Neural cell (in vitro differentiated cells): ENCODE measurements around the gene STK32A. TPM values are rescaled to one million over a fixed set of nuclear protein-coding genes. Genes with fewer than 3 reads are reported as not detected.

Source experiments
- H2AFZ ChIP-seq: fragments of 200-600, 300-800 bp; sonication (generic), shearing (Covaris generic); 2 replicates; pipeline ENCODE4 v1.6.0; 2014; ENCODE audit warnings: low read depth, mild to moderate bottlenecking, antibody characterized with exemption, low read length, moderate library complexity
- H3F3A ChIP-seq: fragments of 200-600 bp; shearing (Covaris generic); 2 replicates; pipeline ENCODE4 v1.6.1; 2016; ENCODE audit warnings: mild to moderate bottlenecking, moderate library complexity, mixed read lengths, antibody characterized with exemption, low read length; ENCODE audit not compliant: insufficient read depth, poor library complexity, severe bottlenecking
- H3K27ac ChIP-seq: fragments of 200-600, 300-800 bp; sonication (generic), shearing (Covaris generic); 2 replicates; pipeline ENCODE4 v1.5.1; 2014; ENCODE audit warnings: mild to moderate bottlenecking, low read length, moderate library complexity
- H3K27me3 ChIP-seq: fragments of 300-800, 200-600 bp; sonication (generic), shearing (Covaris generic); 2 replicates; pipeline ENCODE4 v1.6.0; 2014; ENCODE audit warnings: mild to moderate bottlenecking, low read depth, low read length, moderate library complexity; ENCODE audit not compliant: insufficient read depth
- H3K36me3 ChIP-seq: fragments of 300-800, 200-600 bp; sonication (generic), shearing (Covaris generic); 2 replicates; pipeline ENCODE4 v1.5.1; 2014; ENCODE audit warnings: mild to moderate bottlenecking, antibody characterized with exemption, low read length, moderate library complexity; ENCODE audit not compliant: insufficient read depth
- H3K4me2 ChIP-seq: fragments of 300-800, 200-600 bp; sonication (generic), shearing (Covaris generic); 2 replicates; pipeline ENCODE4 v1.6.0; 2014; ENCODE audit warnings: mild to moderate bottlenecking, low read length
- H3K4me3 ChIP-seq: fragments of 300-800, 200-600 bp; sonication (generic), shearing (Covaris generic); 2 replicates; pipeline ENCODE4 v1.5.1; 2014; ENCODE audit warnings: mild to moderate bottlenecking, low read length, moderate library complexity
- H3K79me2 ChIP-seq: fragments of 200-600 bp; shearing (Covaris generic); replicated peaks from 2 replicates; pipeline ENCODE4 v1.6.0; 2014; ENCODE audit warnings: mild to moderate bottlenecking, low read length, moderate library complexity; ENCODE audit not compliant: insufficient read depth
- H3K9ac ChIP-seq: fragments of 300-800, 200-600 bp; sonication (generic), shearing (Covaris generic); 2 replicates; pipeline ENCODE4 v1.6.1; 2016; ENCODE audit warnings: mild to moderate bottlenecking, low read length, mixed read lengths
- H3K9me2 ChIP-seq: fragments of 200-600 bp; shearing (Covaris generic); 2 replicates; pipeline ENCODE4 v1.6.1; 2016; ENCODE audit warnings: mild to moderate bottlenecking, low read length, mixed read lengths; ENCODE audit not compliant: insufficient read depth
- H3K9me3 ChIP-seq: fragments of 200-600, 300-800 bp; sonication (generic), shearing (Covaris generic); 2 replicates; pipeline ENCODE4 v1.6.1; 2016; ENCODE audit warnings: mild to moderate bottlenecking, mixed run types, low read length, moderate library complexity, mixed read lengths
- H4K20me1 ChIP-seq: fragments of 200-600 bp; shearing (Covaris generic); 2 replicates; pipeline ENCODE4 v1.6.1; 2016; ENCODE audit warnings: mild to moderate bottlenecking, mixed run types; ENCODE audit not compliant: insufficient read depth
- CTCF ChIP-seq: fragments of 450-650 bp; IDR thresholded peaks from 2 replicates; pipeline ENCODE4 v1.5.1; 2014; ENCODE audit warnings: antibody characterized with exemption, mild to moderate bottlenecking, moderate library complexity; ENCODE audit not compliant: poor library complexity, severe bottlenecking
- EP300 ChIP-seq: fragments of 450-650 bp; conservative IDR thresholded peaks from 2 replicates; pipeline ENCODE4 v1.6.1; 2014; ENCODE audit warnings: antibody characterized with exemption, mild to moderate bottlenecking, moderate library complexity; ENCODE audit not compliant: poor library complexity, severe bottlenecking
- EZH2 ChIP-seq: fragments of 200-600, 300-800 bp; shearing (Covaris generic), sonication (generic); IDR thresholded peaks from 2 replicates; pipeline ENCODE4 v1.6.1; 2014; ENCODE audit warnings: antibody characterized with exemption, low read length, borderline replicate concordance, mild to moderate bottlenecking; ENCODE audit not compliant: insufficient read depth, poor library complexity, severe bottlenecking
- MXI1 ChIP-seq: fragments of 450-650 bp; conservative IDR thresholded peaks from 2 replicates; pipeline ENCODE4 v1.6.1; 2014; ENCODE audit warnings: antibody characterized with exemption, mild to moderate bottlenecking; ENCODE audit not compliant: poor library complexity, severe bottlenecking
- POLR2AphosphoS5 ChIP-seq: IDR thresholded peaks from 2 replicates; pipeline ENCODE4 v1.6.1; 2012
- RAD21 ChIP-seq: fragments of 450-650 bp; conservative IDR thresholded peaks from 2 replicates; pipeline ENCODE4 v1.6.1; 2014; ENCODE audit warnings: antibody characterized with exemption, mild to moderate bottlenecking, moderate library complexity
- REST ChIP-seq: IDR thresholded peaks from 2 replicates; pipeline ENCODE4 v1.6.1; 2012; ENCODE audit warnings: borderline replicate concordance
- SMC3 ChIP-seq: fragments of 450-650 bp; conservative IDR thresholded peaks from 2 replicates; pipeline ENCODE4 v1.6.1; 2014; ENCODE audit warnings: antibody characterized with exemption, mild to moderate bottlenecking, moderate library complexity; ENCODE audit not compliant: poor library complexity
- TAF1 ChIP-seq: IDR thresholded peaks from 2 replicates; pipeline ENCODE4 v1.6.1; 2012; ENCODE audit warnings: low read depth
- polyA plus RNA-seq: library from polyadenylated mRNA; depleted of rRNA; stranded (reverse); fragments of >200 nt; gene quantifications from 2 replicates; pipeline ENCODE4 v1.2.3, GENCODE V29; 2014

The STK32A gene
- polyA plus RNA-seq, 1 donor from 2014 or later: 23.1 TPM

- H3K9ac ChIP-seq: no peak overlapping the region
- no peak overlapping the region for H3K27ac ChIP-seq
- TF ChIP-seq RAD21 (no peak), POLR2AphosphoS5 (no peak), EP300 (peak; percentile 13), EZH2 (no peak), CTCF (no peak)
- H3K9me2 ChIP-seq: no peaks in the 10 kb centered on the region
- H3K9me3 ChIP-seq: no peaks in the 10 kb centered on the region
- no peaks in the 10 kb centered on the region for H3F3A ChIP-seq
- no peak overlapping the region for H2AFZ ChIP-seq
- H3K79me2 ChIP-seq: no peaks in the 10 kb centered on the region
- H3K4me3 ChIP-seq: no peak overlapping the region
- H3K4me2 ChIP-seq: no peak overlapping the region
- H3K36me3 ChIP-seq: no peaks in the 10 kb centered on the region
- H3K27me3 ChIP-seq: no peaks in the 10 kb centered on the region
- H4K20me1 ChIP-seq: no peaks in the 10 kb centered on the region
Measured at GRCh38 chr5:147349241-147349640, 114.4 kb downstream of the STK32A start.

GRCh38 chr5:147359101-147359500 lies 124.3 kb downstream of the STK32A start:
- Histone ChIP-seq H3K9me2 (no peaks in the 10 kb centered on the region), H4K20me1 (no peaks in the 10 kb centered on the region), H3K4me2 (peak overlapping the region; percentile 9), H3F3A (no peaks in the 10 kb centered on the region), H3K9me3 (no peaks in the 10 kb centered on the region), H3K9ac (no peak overlapping the region), H3K79me2 (no peaks in the 10 kb centered on the region), H3K36me3 (no peaks in the 10 kb centered on the region), H3K27me3 (no peaks in the 10 kb centered on the region), H3K27ac (no peak overlapping the region), H2AFZ (no peak overlapping the region), H3K4me3 (no peak overlapping the region)
- no peak for TF ChIP-seq CTCF
- no peak for TF ChIP-seq TAF1
- no peak for TF ChIP-seq EZH2
- no peak for TF ChIP-seq RAD21
- TF ChIP-seq REST: no peak
- TF ChIP-seq EP300: no peak
- no peak for TF ChIP-seq MXI1
- no peak for TF ChIP-seq POLR2AphosphoS5
- no peak for TF ChIP-seq SMC3
